Suprapubic skin (tissue), 4 donors: ENCODE measurements around the gene ITPR2.

Source experiments
- EP300 ChIP-seq: sonication (generic); formaldehyde crosslinking; IDR thresholded peaks from one replicate; pipeline ENCODE4 v1.6.1; 2017; ENCODE audit warnings: antibody characterized with exemption
- POLR2A ChIP-seq, 2 donors: fragments of 450-650 bp; IDR thresholded peaks; one replicate each; pipeline ENCODE4 v1.6.1; 2017; ENCODE audit warnings: antibody characterized with exemption in 2 of 2, mild to moderate bottlenecking in 2 of 2, moderate library complexity in 2 of 2
- POLR2AphosphoS5 ChIP-seq, 3 donors: sonication (generic); formaldehyde crosslinking; IDR thresholded peaks; one replicate each; pipeline ENCODE4 v1.6.1; 2017; ENCODE audit warnings: antibody characterized with exemption in 3 of 3
- TF ChIP-seq, protein P1 (sequence below), 2 donors: fragments of 200-600 bp in 1 of 2; fragments of 450-650 bp in 1 of 2; sonication (generic) in 1 of 2; IDR thresholded peaks; one replicate each; pipeline ENCODE4 v1.5.1; 2016 to 2019; ENCODE audit warnings: antibody characterized with exemption in 2 of 2, mild to moderate bottlenecking in 1 of 2, moderate library complexity in 1 of 2

DNA sequence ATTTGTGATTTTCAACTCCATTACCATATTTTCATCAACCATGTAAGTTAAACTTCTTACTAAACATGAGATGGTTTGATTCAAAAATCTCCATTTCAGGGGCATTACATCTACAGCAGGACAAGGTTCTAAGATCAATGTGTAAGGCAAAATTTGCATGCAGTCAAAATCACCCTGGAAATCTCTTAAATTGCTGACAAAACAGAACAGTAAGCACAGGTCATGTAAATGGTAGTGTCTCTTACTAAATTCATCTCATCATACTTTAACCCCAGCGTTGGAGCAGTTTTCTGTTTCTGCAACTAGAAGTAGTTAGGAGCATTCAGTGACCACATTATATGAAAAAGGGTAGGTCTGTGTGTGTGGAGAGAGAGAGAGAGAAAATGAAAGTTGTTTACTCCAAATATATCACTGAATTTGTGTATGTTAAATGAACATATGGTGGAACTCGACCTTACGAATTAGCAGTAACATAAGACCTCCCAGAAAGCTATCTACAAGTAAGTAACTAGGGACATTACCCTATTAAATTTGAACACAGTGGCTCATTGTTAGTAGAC is 410.1 kb downstream of the ITPR2 start:
- TF ChIP-seq, protein P1, sequence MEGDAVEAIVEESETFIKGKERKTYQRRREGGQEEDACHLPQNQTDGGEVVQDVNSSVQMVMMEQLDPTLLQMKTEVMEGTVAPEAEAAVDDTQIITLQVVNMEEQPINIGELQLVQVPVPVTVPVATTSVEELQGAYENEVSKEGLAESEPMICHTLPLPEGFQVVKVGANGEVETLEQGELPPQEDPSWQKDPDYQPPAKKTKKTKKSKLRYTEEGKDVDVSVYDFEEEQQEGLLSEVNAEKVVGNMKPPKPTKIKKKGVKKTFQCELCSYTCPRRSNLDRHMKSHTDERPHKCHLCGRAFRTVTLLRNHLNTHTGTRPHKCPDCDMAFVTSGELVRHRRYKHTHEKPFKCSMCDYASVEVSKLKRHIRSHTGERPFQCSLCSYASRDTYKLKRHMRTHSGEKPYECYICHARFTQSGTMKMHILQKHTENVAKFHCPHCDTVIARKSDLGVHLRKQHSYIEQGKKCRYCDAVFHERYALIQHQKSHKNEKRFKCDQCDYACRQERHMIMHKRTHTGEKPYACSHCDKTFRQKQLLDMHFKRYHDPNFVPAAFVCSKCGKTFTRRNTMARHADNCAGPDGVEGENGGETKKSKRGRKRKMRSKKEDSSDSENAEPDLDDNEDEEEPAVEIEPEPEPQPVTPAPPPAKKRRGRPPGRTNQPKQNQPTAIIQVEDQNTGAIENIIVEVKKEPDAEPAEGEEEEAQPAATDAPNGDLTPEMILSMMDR (IDR thresholded peaks at IDR 0.05), result no peak
- TF ChIP-seq POLR2A (IDR thresholded peaks at IDR 0.05), result no peak
- TF ChIP-seq POLR2AphosphoS5 (IDR thresholded peaks at IDR 0.05), result no peak
- TF ChIP-seq EP300, result no peak
